Measurements from ENCODE around the gene CLEC18C. TPM values are rescaled to one million over a fixed set of nuclear protein-coding genes. Genes with fewer than 3 reads are reported as not detected.

CLEC18C gene
- total RNA-seq, 1 experiment from 2014 or later, result 0.48 TPM

DNA sequence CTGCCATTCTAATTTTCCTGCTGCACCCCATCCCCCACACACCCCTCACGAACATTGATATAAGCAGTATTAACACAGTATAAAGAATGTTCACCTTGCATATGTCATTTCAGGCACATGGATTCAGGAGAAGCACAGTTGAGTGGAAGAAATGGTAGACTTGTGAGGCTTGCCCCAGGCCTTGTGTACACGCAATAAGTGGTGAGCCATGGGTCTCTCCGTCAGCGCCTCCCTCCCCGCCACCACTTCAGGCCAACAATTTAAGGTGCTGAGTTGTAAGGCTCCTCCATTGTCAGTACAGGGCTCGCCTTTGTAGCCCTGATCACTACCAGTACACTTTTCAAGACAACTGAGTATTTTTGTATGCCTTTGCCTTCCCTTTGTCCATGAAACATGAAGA, 12.2 kb upstream of the CLEC18C start:
- Mint-ChIP-seq H3K27me3 (ENCODE audit: low read depth) (no peaks in the 10 kb centered on the region), H3K27ac (peak overlapping the region; percentile 19; the same call in 1 of the 2 replicates), H3K4me3 (no peak overlapping the region), H3K4me1 (no peaks in the 10 kb centered on the region), H3K36me3 (peaks cover 3% of the 10 kb centered on the region), H3K9me3 (no peaks in the 10 kb centered on the region)
- POLR2A ChIA-PET, result no interaction called here
- ATAC-seq (no peak), DNase-seq (ENCODE audit: low spot score) (no peak)
- CTCF ChIA-PET, result no interaction called here
- no peak for TF ChIP-seq FOXP1 (CRISPR knock-in tag; IDR thresholded peaks at IDR 0.05; ENCODE audit: borderline replicate concordance)
- TF ChIP-seq, protein P1, sequence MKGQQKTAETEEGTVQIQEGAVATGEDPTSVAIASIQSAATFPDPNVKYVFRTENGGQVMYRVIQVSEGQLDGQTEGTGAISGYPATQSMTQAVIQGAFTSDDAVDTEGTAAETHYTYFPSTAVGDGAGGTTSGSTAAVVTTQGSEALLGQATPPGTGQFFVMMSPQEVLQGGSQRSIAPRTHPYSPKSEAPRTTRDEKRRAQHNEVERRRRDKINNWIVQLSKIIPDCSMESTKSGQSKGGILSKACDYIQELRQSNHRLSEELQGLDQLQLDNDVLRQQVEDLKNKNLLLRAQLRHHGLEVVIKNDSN (CRISPR knock-in tag; IDR thresholded peaks at IDR 0.05), result no peak
- TF ChIP-seq MYBL2 (CRISPR knock-in tag; IDR thresholded peaks at IDR 0.05), result no peak
- TF ChIP-seq NR3C1 (CRISPR knock-in tag; conservative IDR thresholded peaks at IDR 0.05; ENCODE audit: low read depth), result no peak
- TF ChIP-seq, protein P2, sequence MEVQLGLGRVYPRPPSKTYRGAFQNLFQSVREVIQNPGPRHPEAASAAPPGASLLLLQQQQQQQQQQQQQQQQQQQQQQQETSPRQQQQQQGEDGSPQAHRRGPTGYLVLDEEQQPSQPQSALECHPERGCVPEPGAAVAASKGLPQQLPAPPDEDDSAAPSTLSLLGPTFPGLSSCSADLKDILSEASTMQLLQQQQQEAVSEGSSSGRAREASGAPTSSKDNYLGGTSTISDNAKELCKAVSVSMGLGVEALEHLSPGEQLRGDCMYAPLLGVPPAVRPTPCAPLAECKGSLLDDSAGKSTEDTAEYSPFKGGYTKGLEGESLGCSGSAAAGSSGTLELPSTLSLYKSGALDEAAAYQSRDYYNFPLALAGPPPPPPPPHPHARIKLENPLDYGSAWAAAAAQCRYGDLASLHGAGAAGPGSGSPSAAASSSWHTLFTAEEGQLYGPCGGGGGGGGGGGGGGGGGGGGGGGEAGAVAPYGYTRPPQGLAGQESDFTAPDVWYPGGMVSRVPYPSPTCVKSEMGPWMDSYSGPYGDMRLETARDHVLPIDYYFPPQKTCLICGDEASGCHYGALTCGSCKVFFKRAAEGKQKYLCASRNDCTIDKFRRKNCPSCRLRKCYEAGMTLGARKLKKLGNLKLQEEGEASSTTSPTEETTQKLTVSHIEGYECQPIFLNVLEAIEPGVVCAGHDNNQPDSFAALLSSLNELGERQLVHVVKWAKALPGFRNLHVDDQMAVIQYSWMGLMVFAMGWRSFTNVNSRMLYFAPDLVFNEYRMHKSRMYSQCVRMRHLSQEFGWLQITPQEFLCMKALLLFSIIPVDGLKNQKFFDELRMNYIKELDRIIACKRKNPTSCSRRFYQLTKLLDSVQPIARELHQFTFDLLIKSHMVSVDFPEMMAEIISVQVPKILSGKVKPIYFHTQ (CRISPR knock-in tag; IDR thresholded peaks at IDR 0.05), result no peak
- no peak for TF ChIP-seq JUN (CRISPR knock-in tag; IDR thresholded peaks at IDR 0.05)
- TF ChIP-seq TEAD1 (CRISPR knock-in tag; IDR thresholded peaks at IDR 0.05), result no peak
- TF ChIP-seq RELA (CRISPR knock-in tag; IDR thresholded peaks at IDR 0.05; ENCODE audit: borderline replicate concordance), result no peak
- TF ChIP-seq, protein P3, sequence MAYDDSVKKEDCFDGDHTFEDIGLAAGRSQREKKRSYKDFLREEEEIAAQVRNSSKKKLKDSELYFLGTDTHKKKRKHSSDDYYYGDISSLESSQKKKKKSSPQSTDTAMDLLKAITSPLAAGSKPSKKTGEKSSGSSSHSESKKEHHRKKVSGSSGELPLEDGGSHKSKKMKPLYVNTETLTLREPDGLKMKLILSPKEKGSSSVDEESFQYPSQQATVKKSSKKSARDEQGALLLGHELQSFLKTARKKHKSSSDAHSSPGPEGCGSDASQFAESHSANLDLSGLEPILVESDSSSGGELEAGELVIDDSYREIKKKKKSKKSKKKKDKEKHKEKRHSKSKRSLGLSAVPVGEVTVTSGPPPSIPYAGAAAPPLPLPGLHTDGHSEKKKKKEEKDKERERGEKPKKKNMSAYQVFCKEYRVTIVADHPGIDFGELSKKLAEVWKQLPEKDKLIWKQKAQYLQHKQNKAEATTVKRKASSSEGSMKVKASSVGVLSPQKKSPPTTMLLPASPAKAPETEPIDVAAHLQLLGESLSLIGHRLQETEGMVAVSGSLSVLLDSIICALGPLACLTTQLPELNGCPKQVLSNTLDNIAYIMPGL (CRISPR knock-in tag; IDR thresholded peaks at IDR 0.05), result no peak
- TF ChIP-seq, protein P4, sequence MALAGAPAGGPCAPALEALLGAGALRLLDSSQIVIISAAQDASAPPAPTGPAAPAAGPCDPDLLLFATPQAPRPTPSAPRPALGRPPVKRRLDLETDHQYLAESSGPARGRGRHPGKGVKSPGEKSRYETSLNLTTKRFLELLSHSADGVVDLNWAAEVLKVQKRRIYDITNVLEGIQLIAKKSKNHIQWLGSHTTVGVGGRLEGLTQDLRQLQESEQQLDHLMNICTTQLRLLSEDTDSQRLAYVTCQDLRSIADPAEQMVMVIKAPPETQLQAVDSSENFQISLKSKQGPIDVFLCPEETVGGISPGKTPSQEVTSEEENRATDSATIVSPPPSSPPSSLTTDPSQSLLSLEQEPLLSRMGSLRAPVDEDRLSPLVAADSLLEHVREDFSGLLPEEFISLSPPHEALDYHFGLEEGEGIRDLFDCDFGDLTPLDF (CRISPR knock-in tag; IDR thresholded peaks at IDR 0.05), result no peak
- TF ChIP-seq SOX15 (CRISPR knock-in tag; IDR thresholded peaks at IDR 0.05), result no peak
- no peak for TF ChIP-seq ZNF232 (CRISPR knock-in tag; IDR thresholded peaks at IDR 0.05)
- no peak for TF ChIP-seq ZNF263 (CRISPR knock-in tag; IDR thresholded peaks at IDR 0.05; ENCODE audit: low read depth)
- TF ChIP-seq OVOL2 (CRISPR knock-in tag; IDR thresholded peaks at IDR 0.05; ENCODE audit: borderline replicate concordance), result no peak

DNA sequence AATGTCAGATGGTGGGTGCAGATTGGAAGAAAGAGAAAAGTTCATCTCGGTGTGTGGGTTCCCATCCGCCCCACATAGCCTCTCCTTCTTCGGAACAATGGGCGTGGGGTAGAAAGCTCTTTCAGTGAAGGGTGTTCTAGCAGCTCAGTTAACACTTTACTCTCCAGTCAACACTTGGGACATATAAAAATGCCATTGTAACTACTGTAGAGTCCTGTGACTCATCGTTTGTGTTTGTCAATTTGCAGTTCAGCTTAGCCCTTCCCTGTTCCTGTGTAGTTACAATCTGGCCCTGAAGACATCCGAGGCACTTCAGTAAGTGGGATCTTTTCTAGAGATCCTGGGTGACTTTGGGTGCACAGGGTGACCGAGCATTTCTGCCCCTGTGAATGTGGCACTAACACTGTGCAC, 11.5 kb upstream of the CLEC18C start:
- CTCF ChIA-PET, result interaction anchor here (2.1 kb wide), 1 partner anchor 90 kb away, joined by 6 read pairs; the partner anchor contains the start of gene EXOSC6
- no peak overlapping the region; the same call in 1 of the 2 replicates for H3K27ac Mint-ChIP-seq
- TF ChIP-seq IRF2 (CRISPR knock-in tag; IDR thresholded peaks at IDR 0.05; ENCODE audit: borderline replicate concordance, low read depth) (no peak), SP1 (CRISPR knock-in tag; conservative IDR thresholded peaks at IDR 0.05) (no peak), KAT7 (CRISPR knock-in tag; IDR thresholded peaks at IDR 0.05; ENCODE audit: borderline replicate concordance) (no peak), ZNF423 (CRISPR knock-in tag; IDR thresholded peaks at IDR 0.05) (no peak), TEAD4 (CRISPR knock-in tag; IDR thresholded peaks at IDR 0.05) (no peak), CREM (CRISPR knock-in tag; IDR thresholded peaks at IDR 0.05) (no peak)
- TF ChIP-seq, protein P5, sequence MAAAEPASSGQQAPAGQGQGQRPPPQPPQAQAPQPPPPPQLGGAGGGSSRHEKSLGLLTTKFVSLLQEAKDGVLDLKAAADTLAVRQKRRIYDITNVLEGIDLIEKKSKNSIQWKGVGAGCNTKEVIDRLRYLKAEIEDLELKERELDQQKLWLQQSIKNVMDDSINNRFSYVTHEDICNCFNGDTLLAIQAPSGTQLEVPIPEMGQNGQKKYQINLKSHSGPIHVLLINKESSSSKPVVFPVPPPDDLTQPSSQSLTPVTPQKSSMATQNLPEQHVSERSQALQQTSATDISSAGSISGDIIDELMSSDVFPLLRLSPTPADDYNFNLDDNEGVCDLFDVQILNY (CRISPR knock-in tag; IDR thresholded peaks at IDR 0.05), result no peak
- TF ChIP-seq, protein P6, sequence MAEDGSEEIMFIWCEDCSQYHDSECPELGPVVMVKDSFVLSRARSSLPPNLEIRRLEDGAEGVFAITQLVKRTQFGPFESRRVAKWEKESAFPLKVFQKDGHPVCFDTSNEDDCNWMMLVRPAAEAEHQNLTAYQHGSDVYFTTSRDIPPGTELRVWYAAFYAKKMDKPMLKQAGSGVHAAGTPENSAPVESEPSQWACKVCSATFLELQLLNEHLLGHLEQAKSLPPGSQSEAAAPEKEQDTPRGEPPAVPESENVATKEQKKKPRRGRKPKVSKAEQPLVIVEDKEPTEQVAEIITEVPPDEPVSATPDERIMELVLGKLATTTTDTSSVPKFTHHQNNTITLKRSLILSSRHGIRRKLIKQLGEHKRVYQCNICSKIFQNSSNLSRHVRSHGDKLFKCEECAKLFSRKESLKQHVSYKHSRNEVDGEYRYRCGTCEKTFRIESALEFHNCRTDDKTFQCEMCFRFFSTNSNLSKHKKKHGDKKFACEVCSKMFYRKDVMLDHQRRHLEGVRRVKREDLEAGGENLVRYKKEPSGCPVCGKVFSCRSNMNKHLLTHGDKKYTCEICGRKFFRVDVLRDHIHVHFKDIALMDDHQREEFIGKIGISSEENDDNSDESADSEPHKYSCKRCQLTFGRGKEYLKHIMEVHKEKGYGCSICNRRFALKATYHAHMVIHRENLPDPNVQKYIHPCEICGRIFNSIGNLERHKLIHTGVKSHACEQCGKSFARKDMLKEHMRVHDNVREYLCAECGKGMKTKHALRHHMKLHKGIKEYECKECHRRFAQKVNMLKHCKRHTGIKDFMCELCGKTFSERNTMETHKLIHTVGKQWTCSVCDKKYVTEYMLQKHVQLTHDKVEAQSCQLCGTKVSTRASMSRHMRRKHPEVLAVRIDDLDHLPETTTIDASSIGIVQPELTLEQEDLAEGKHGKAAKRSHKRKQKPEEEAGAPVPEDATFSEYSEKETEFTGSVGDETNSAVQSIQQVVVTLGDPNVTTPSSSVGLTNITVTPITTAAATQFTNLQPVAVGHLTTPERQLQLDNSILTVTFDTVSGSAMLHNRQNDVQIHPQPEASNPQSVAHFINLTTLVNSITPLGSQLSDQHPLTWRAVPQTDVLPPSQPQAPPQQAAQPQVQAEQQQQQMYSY (CRISPR knock-in tag; IDR thresholded peaks at IDR 0.05), result no peak
- TF ChIP-seq, protein P2 (CRISPR knock-in tag; IDR thresholded peaks at IDR 0.05), result no peak

More for the DNA sequence above, 11.5 kb upstream of the CLEC18C start:
- Mint-ChIP-seq H3K27me3 (ENCODE audit: low read depth) (no peaks in the 10 kb centered on the region), H3K36me3 (peaks cover 3% of the 10 kb centered on the region), H3K4me3 (no peak overlapping the region), H3K4me1 (no peaks in the 10 kb centered on the region), H3K9me3 (no peaks in the 10 kb centered on the region)
- ATAC-seq (no peak), DNase-seq (ENCODE audit: low spot score) (no peak)
- POLR2A ChIA-PET, result no interaction called here
